ENCODE data around the gene SLC35D1.
A peak's percentile ranks its signal among the peaks of the same experiment; 100 is the strongest.

SLC35D1 gene

GRCh38 chr1:67059346-67059745 lies 5.4 kb upstream of the SLC35D1 start:
- no peaks in the 10 kb centered on the region for H3K27me3 Mint-ChIP-seq
- no peaks in the 10 kb centered on the region for H3K36me3 Mint-ChIP-seq
- no peak for ATAC-seq
- peaks cover under 1% of the 10 kb centered on the region for H3K4me1 Mint-ChIP-seq
- H3K4me3 Mint-ChIP-seq: no peak overlapping the region
- no peak overlapping the region for H3K27ac Mint-ChIP-seq
- H3K9me3 Mint-ChIP-seq: no peaks in the 10 kb centered on the region

- Mint-ChIP-seq H3K27me3 (no peaks in the 10 kb centered on the region), H3K27ac (no peak overlapping the region), H3K36me3 (no peaks in the 10 kb centered on the region), H3K9me3 (no peaks in the 10 kb centered on the region), H3K4me3 (no peak overlapping the region), H3K4me1 (peaks cover 5% of the 10 kb centered on the region)
- no peak for ATAC-seq
Observed at GRCh38 chr1:67058761-67059160, 4.8 kb upstream of the SLC35D1 start.

- Mint-ChIP-seq H3K36me3 (no peaks in the 10 kb centered on the region), H3K4me1 (peaks cover 5% of the 10 kb centered on the region), H3K27ac (no peak overlapping the region), H3K9me3 (no peaks in the 10 kb centered on the region), H3K4me3 (no peak overlapping the region), H3K27me3 (no peaks in the 10 kb centered on the region)
- no peak for ATAC-seq
Observed at GRCh38 chr1:67058242-67058641, 4.3 kb upstream of the SLC35D1 start.

GRCh38 chr1:67053535-67053784 lies 488 bp downstream of the SLC35D1 start:
- peak overlapping the region; percentile 99 for H3K27ac Mint-ChIP-seq
- H3K4me1 Mint-ChIP-seq: peaks cover 20% of the 10 kb centered on the region
- peaks cover 16% of the 10 kb centered on the region for H3K36me3 Mint-ChIP-seq
- H3K4me3 Mint-ChIP-seq: peak overlapping the region; percentile 98
- ATAC-seq: peak; percentile 63
- H3K9me3 Mint-ChIP-seq: no peaks in the 10 kb centered on the region
- H3K27me3 Mint-ChIP-seq: no peaks in the 10 kb centered on the region

GRCh38 chr1:67052741-67053534 lies 1.0 kb downstream of the SLC35D1 start:
- H3K4me3 Mint-ChIP-seq: peak overlapping the region; percentile 98
- H3K27ac Mint-ChIP-seq: peak overlapping the region; percentile 99
- no peak for ATAC-seq
- H3K9me3 Mint-ChIP-seq: no peaks in the 10 kb centered on the region
- H3K36me3 Mint-ChIP-seq: peaks cover 16% of the 10 kb centered on the region
- peaks cover 20% of the 10 kb centered on the region for H3K4me1 Mint-ChIP-seq
- H3K27me3 Mint-ChIP-seq: no peaks in the 10 kb centered on the region

- Mint-ChIP-seq H3K27me3 (no peaks in the 10 kb centered on the region), H3K36me3 (peaks cover 25% of the 10 kb centered on the region), H3K9me3 (no peaks in the 10 kb centered on the region), H3K4me1 (peaks cover 20% of the 10 kb centered on the region), H3K4me3 (no peak overlapping the region), H3K27ac (no peak overlapping the region)
- no peak for ATAC-seq
Observed at GRCh38 chr1:67051196-67051595, 2.8 kb downstream of the SLC35D1 start.

GRCh38 chr1:67044631-67045270 lies 9.2 kb downstream of the SLC35D1 start:
- Mint-ChIP-seq H3K4me3 (no peak overlapping the region), H3K27ac (no peak overlapping the region), H3K4me1 (peaks cover 8% of the 10 kb centered on the region), H3K27me3 (no peaks in the 10 kb centered on the region), H3K9me3 (no peaks in the 10 kb centered on the region), H3K36me3 (peaks cover 51% of the 10 kb centered on the region)
- ATAC-seq: no peak

- ATAC-seq: no peak
- peaks cover 8% of the 10 kb centered on the region for H3K4me1 Mint-ChIP-seq
- H3K27me3 Mint-ChIP-seq: no peaks in the 10 kb centered on the region
- H3K4me3 Mint-ChIP-seq: no peak overlapping the region
- H3K9me3 Mint-ChIP-seq: no peaks in the 10 kb centered on the region
- H3K36me3 Mint-ChIP-seq: peaks cover 53% of the 10 kb centered on the region
- H3K27ac Mint-ChIP-seq: no peak overlapping the region
Observed at GRCh38 chr1:67043366-67043765, 10.6 kb downstream of the SLC35D1 start.

GRCh38 chr1:67041841-67042503 lies 12.0 kb downstream of the SLC35D1 start:
- H3K36me3 Mint-ChIP-seq: peaks cover 63% of the 10 kb centered on the region
- no peak overlapping the region for H3K4me3 Mint-ChIP-seq
- ATAC-seq: no peak
- H3K27ac Mint-ChIP-seq: no peak overlapping the region
- H3K27me3 Mint-ChIP-seq: no peaks in the 10 kb centered on the region
- peaks cover 8% of the 10 kb centered on the region for H3K4me1 Mint-ChIP-seq
- H3K9me3 Mint-ChIP-seq: no peaks in the 10 kb centered on the region

GRCh38 chr1:67040405-67040804 lies 13.5 kb downstream of the SLC35D1 start:
- no peak for ATAC-seq
- Mint-ChIP-seq H3K27ac (no peak overlapping the region), H3K27me3 (no peaks in the 10 kb centered on the region), H3K9me3 (peaks cover 3% of the 10 kb centered on the region), H3K4me3 (no peak overlapping the region), H3K4me1 (peaks cover 6% of the 10 kb centered on the region), H3K36me3 (peaks cover 73% of the 10 kb centered on the region)

- no peak for ATAC-seq
- Mint-ChIP-seq H3K4me3 (no peak overlapping the region), H3K27me3 (no peaks in the 10 kb centered on the region), H3K4me1 (no peaks in the 10 kb centered on the region), H3K9me3 (peaks cover 3% of the 10 kb centered on the region), H3K27ac (no peak overlapping the region), H3K36me3 (peaks cover 51% of the 10 kb centered on the region)
Observed at GRCh38 chr1:67031859-67032247, 22.1 kb downstream of the SLC35D1 start.

- Mint-ChIP-seq H3K27me3 (no peaks in the 10 kb centered on the region), H3K36me3 (peaks cover 45% of the 10 kb centered on the region), H3K4me3 (no peak overlapping the region), H3K9me3 (no peaks in the 10 kb centered on the region), H3K4me1 (no peaks in the 10 kb centered on the region), H3K27ac (no peak overlapping the region)
- ATAC-seq: no peak
Observed at GRCh38 chr1:67031121-67031858, 22.7 kb downstream of the SLC35D1 start.

- no peaks in the 10 kb centered on the region for H3K4me1 Mint-ChIP-seq
- H3K27ac Mint-ChIP-seq: no peak overlapping the region
- H3K36me3 Mint-ChIP-seq: peaks cover 41% of the 10 kb centered on the region
- no peak overlapping the region for H3K4me3 Mint-ChIP-seq
- H3K9me3 Mint-ChIP-seq: no peaks in the 10 kb centered on the region
- no peak for ATAC-seq
- H3K27me3 Mint-ChIP-seq: no peaks in the 10 kb centered on the region
Observed at GRCh38 chr1:67029472-67029871, 24.5 kb downstream of the SLC35D1 start.

- Mint-ChIP-seq H3K4me1 (peaks cover 4% of the 10 kb centered on the region), H3K9me3 (no peaks in the 10 kb centered on the region), H3K27ac (no peak overlapping the region), H3K27me3 (no peaks in the 10 kb centered on the region), H3K4me3 (no peak overlapping the region), H3K36me3 (peaks cover 51% of the 10 kb centered on the region)
- no peak for ATAC-seq
Observed at GRCh38 chr1:67020765-67021164, 33.2 kb downstream of the SLC35D1 start.

- Mint-ChIP-seq H3K27me3 (no peaks in the 10 kb centered on the region), H3K4me3 (no peak overlapping the region), H3K36me3 (peaks cover 47% of the 10 kb centered on the region), H3K4me1 (peaks cover 4% of the 10 kb centered on the region), H3K9me3 (no peaks in the 10 kb centered on the region), H3K27ac (no peak overlapping the region)
- no peak for ATAC-seq
Observed at GRCh38 chr1:67020304-67020703, 33.6 kb downstream of the SLC35D1 start.
